Heart left ventricle (tissue), 16 donors: Measurements from ENCODE around the gene ANKRD36C. TPM values are rescaled to one million over a fixed set of nuclear protein-coding genes. Genes with fewer than 3 reads are reported as not detected.
A peak's percentile ranks its signal among the peaks of the same experiment; 100 is the strongest.
"Not testable (repeated sequence)": the region's sequence is repeated elsewhere in the genome, so short reads cannot be mapped to it uniquely, and the experiment has no call there.

ENCODE experiments used
- ATAC-seq, 4 donors: fragments of 200-7000 bp; cut with Tn5 transposase; one replicate each; pipeline ENCODE4 v1.9.1; 2020 to 2022; ENCODE audit warnings: moderate library complexity in 4 of 4, mild to moderate bottlenecking in 3 of 4, moderate number of reproducible peaks in 1 of 4
- DNase-seq, 5 donors: peaks; one replicate each; pipeline ENCODE4 v3.0.0-alpha.2; 2020
- H3K27ac ChIP-seq, 12 donors: fragments of 200-600 bp; sonication (generic) in 4 of 12; one replicate each; pipeline versions ENCODE4 v1.5.0 to v1.8.0; 2016 to 2022; ENCODE audit warnings: mild to moderate bottlenecking in 2 of 12
- H3K27me3 ChIP-seq, 9 donors: fragments of 200-600 bp; sonication (generic) in 2 of 9; one replicate each; pipeline versions ENCODE4 v1.5.1 to v1.8.0; 2016 to 2022; ENCODE audit warnings: mild to moderate bottlenecking in 3 of 9
- H3K36me3 ChIP-seq, 9 donors: fragments of 200-600 bp; sonication (generic) in 2 of 9; one replicate each; pipeline versions ENCODE4 v1.5.0 to v1.8.0; 2018 to 2022; ENCODE audit warnings: mild to moderate bottlenecking in 2 of 9
- H3K4me1 ChIP-seq, 12 donors: fragments of 200-600 bp; sonication (generic) in 4 of 12; one replicate each; pipeline versions ENCODE4 v1.5.0 to v1.8.0; 2016 to 2022; ENCODE audit warnings: mild to moderate bottlenecking in 3 of 12
- H3K4me3 ChIP-seq, 12 donors: fragments of 200-600 bp; sonication (generic) in 4 of 12; one replicate each; pipeline versions ENCODE4 v1.5.0 to v1.8.0; 2017 to 2022; ENCODE audit warnings: mild to moderate bottlenecking in 9 of 12, moderate library complexity in 4 of 12
- H3K9me3 ChIP-seq, 12 donors: fragments of 200-600 bp; sonication (generic) in 4 of 12; one replicate each; pipeline versions ENCODE4 v1.5.0 to v1.8.0; 2016 to 2022; ENCODE audit warnings: mild to moderate bottlenecking in 1 of 12
- POLR2A ChIP-seq, 2 donors: fragments of 450-650 bp; IDR thresholded peaks; one replicate each; pipeline ENCODE4 v1.6.1; 2017; ENCODE audit warnings: antibody characterized with exemption in 2 of 2, mild to moderate bottlenecking in 2 of 2, moderate library complexity in 2 of 2
- WGBS, 4 donors: extraction: QIAGEN DNeasy Blood & Tissue Kit in 2 of 4; methylation state at CpG; one replicate each; pipeline versions ENCODE4 v1.1.5 to v1.1.7; 2013 to 2018; 5-methylcytosine and 5-hydroxymethylcytosine counted together
- intact Hi-C, 10 donors: fragments of 100-400 bp; cut with DNase I; formaldehyde crosslinking; loops; one replicate each; pipeline versions ENCODE4 v1.11.1 to v1.14.2; 2022
- long read RNA-seq, 3 donors: library from polyadenylated mRNA; unstranded; transcript quantifications; one replicate each; pipeline ENCODE4 v2.0.0, GENCODE V29; 2020 to 2021
- polyA plus RNA-seq, 2 donors: library from polyadenylated mRNA; stranded (reverse); fragments of 200-250 nt; gene quantifications; one replicate each; pipeline ENCODE4 v1.2.3, GENCODE V29; 2013
- total RNA-seq, 9 donors: library from RNA; depleted of rRNA in 2 of 9; stranded (reverse); fragments of >200 nt in 2 of 9; fragmentation: NEBNext Ultra II Directional in 3 of 9; extraction: Animal tissue kit (Norgen Biotek cat#: 25700) in 3 of 9; gene quantifications; one replicate each; pipeline versions ENCODE4 v1.1.0 to v1.2.4, GENCODE V29; 2016 to 2023
- TF ChIP-seq, protein P1 (sequence below), 12 donors: fragments of 200-600 bp; sonication (generic) in 4 of 12; IDR thresholded peaks; one replicate each; pipeline versions ENCODE4 v1.5.0 to v1.8.0; 2018 to 2022; ENCODE audit warnings: antibody characterized with exemption in 12 of 12, mild to moderate bottlenecking in 5 of 12
- donor health status: ischemic (EF 13 %, LVEDD 7.1; RV severe dilation, severe dysfunction).
- donor health status: healthy with polysubstance abuse.
- donor health status: DM: no; HTN: yes; CAD: no.
- donor health status: DM: no; HTN: no; CAD: no.
- donor health status: ischemic (EF 25% LVEDD 6.9; RV normal size, moderate dysfunction).
- donor health status: ischemic (EF 25% LVEDD 5.7; RV mildly dilated, moderate dysfunction).
- donor health status: healthy.
- donor health status: DM: yes; HTN: yes; CAD: no.
- donor health status: ischemic (EF 35%, LVEDD 5.7; RV mildly dilated, moderate dysfunction).
- donor health status: nonischemic (EF 11% LVEDD 7.7; RV severe dilation, severe dysfunction).
- donor health status: DM: yes; HTN: yes; CAD: no.
- donor health status: PGD.
- donor health status: ischemic (EF 29% LVEDD 5.4; RV normal size, mild dysfunction).
- donor health status: nonischemic (EF 23%, LVEDD 6.1; RV moderate dilation, normal function).

The ANKRD36C gene
- 10 to 100 TPM in 2 of 9 donors, 1 to 10 TPM in 7; 4.5 to 17.7 (median 7.1) TPM for total RNA-seq
- 1 to 10 TPM; 1.3 to 4.0 TPM for polyA plus RNA-seq
- long read RNA-seq, donor 1, partial matches to known transcripts: 1 of 2 reads
- long read RNA-seq, donor 1, other reads (novel, unspliced or antisense): 1 of 2 reads
- long read RNA-seq, donor 2, partial matches to known transcripts: 4 of 6 reads
- long read RNA-seq, donor 2, other reads (novel, unspliced or antisense): 2 of 6 reads
- long read RNA-seq, donor 3: 0 reads

DNA sequence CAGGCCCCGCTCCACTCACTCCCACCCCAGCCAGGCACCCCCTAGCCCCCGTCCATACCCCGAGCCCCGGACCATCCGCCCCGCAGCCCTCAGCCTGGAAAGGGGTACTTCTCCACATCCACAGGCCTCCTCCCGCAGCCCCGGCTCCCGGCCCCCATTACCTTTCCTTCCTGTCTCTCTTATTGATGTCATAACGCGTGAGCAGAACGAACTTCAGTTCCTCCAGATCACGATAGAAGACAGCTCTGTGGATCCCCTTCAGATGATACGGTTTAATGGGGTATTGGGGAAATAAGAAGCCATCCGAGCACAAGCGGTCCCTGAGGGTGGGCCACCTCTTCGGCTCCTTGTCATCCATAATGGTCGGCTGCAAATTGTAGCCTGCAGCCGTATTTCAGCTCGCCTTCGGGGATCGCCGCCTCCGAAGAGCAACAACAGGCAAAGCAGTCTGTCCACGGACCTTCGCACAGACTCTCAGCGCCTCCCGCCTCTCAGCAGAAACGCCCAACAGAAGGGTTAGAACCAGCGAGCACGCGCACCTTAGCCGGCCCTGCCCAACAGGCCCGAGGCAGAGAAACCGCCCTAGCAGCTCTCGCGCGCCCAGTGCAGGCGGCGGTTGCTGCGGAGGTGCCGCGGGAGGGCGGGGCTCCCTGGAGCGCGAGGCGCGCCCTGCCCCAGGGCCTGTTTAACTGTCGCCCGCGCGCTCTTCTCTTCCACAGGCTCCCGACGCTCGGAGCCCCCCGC lies at the start of gene ANKRD36C:
TSS of gene ANKRD36C (minus strand) at position 474 of the 744 bp plus-strand sequence. CDS start at position 358, 116 bp downstream.
- not testable (repeated sequence) for H3K9me3 ChIP-seq, H3K27me3 ChIP-seq, H3K4me1 ChIP-seq, H3K36me3 ChIP-seq
- 0 to 1% (median 1%) methylated on average over 10 to 32 of the region's 56 CpGs for WGBS, 4 donors
- ATAC-seq (peak; percentile 85 to 97 (median 96)), DNase-seq (peak in 2 of 5 donors; percentile 19 to 46)
- peak within 1 kb of the TSS; percentile 47 to 97 (median 70) for H3K4me3 ChIP-seq
- H3K27ac ChIP-seq: peak within 1 kb of the TSS; percentile 79 to 95 (median 92)
- TF ChIP-seq POLR2A (IDR thresholded peaks at IDR 0.05): peak in 1 of 2 donors; percentile 22
- intact Hi-C loops: loop anchor here in 1 of 10 donors (5.0 kb wide), 1 partner anchor 181 kb away; no protein-coding TSS in a partner anchor

DNA sequence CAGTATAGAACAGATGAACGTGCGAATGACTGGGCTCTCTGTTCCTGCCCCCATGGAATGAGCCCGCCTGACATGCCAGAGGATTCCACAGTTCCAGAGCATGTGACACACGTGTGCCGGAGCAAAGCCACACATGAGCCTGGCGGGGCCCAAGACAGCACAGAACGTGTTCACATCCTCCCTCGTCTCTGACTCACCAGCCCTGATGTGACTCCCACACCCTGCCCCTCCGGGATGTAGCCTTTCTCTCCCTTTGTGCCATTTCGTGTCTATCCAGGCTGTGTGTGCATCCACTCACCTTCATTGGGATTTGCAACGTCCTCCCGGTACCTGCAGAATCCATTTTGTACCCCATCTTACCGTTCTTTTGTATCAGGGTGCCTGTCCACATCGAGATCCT lies 43.9 kb upstream of the ANKRD36C start:
- H3K27ac ChIP-seq, ATAC-seq, H3K9me3 ChIP-seq, H3K27me3 ChIP-seq, H3K4me3 ChIP-seq, DNase-seq, H3K4me1 ChIP-seq, intact Hi-C loops, H3K36me3 ChIP-seq: not testable (repeated sequence)
- no CpG with 5 or more reads among the region's 14 CpGs for WGBS, 4 donors

DNA sequence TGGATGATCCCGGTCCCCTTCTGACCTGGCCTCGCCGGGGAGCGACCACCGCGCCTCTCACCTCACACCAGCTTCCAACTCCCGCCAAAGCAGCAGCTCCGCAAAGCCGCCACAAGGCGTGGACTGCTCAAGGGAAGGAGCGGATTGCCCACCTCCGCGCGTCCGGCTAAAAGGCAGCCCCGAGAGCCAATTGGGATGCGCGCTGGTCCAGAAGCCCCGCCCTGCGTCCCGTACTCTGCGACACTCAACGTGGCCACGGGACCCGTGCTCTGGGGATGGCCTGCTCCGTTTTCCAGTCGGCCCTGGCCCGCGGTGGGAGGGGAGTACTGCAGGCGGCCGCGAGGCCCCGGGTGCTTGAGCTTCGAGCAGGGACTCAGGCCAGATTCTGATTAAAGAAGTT lies 43.2 kb upstream of the ANKRD36C start, which contains the start of gene GPAT2:
TSS of gene GPAT2 (minus strand) at position 125 of the 400 bp plus-strand sequence. CDS start 2,557 bp downstream, outside the sequence.
- DNase-seq, intact Hi-C loops: not testable (repeated sequence)
- no CpG with 5 or more reads among the region's 34 CpGs for WGBS, 4 donors

DNA sequence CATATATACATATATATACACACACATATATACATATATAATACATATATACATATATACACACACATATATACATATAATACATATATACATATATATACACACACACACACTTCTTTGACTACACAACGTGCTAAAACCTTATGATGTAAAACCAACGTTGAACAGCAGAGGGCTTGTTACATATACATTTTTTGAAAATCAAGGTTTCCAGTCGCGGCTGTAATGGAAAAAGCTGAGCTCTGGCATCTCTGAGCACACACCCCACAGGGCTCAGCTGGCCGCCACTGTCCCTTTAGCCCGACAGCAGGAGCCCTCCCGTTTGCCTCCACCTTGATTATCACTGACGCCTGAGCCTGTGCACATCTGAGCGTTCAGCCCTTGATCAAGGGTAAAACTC lies 42.4 kb upstream of the ANKRD36C start:
- H3K27me3 ChIP-seq, H3K4me1 ChIP-seq, ATAC-seq, H3K27ac ChIP-seq, H3K4me3 ChIP-seq, intact Hi-C loops, DNase-seq, H3K36me3 ChIP-seq, H3K9me3 ChIP-seq: not testable (repeated sequence)
- 11 to 43% methylated on average over 1 of the region's 9 CpGs; no CpG with 5 or more reads in 2 of the 4 donors for WGBS, 4 donors

More for the DNA sequence above, 43.2 kb upstream of the ANKRD36C start, which contains the start of gene GPAT2:
- H3K27me3 ChIP-seq, H3K36me3 ChIP-seq, H3K4me3 ChIP-seq, H3K9me3 ChIP-seq, H3K4me1 ChIP-seq, H3K27ac ChIP-seq: not testable (repeated sequence)
- peak in 3 of 4 donors; percentile 51 to 82 (median 62) for ATAC-seq

DNA sequence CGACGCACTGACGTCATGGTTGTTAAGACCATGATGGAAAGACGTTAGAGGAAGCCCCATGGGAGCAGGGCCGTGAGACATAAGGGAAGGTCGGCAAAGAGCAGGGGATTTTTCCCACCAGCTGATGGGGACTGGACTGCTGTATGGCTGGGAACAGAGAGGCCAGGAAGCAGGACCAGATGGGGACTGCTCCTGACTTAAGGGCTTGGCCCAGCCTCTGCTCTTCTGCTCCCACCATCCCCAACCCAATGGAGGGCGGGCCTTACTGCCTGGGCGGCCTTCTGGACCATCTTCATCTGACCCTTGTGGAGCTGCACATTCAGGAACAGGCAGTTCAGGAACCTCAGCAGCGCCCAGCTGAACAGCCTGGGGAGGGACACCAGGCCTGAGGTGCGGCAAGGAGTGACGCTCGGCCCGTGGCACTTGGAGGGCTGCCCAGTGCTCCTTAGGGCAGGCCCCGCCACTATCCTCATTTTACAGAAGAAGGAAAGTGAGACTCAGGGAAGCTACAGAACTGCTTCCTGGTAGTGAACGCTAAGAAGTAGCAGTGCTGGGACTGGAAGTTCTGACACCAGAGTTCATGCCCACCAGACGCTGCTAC lies 36.2 kb upstream of the ANKRD36C start:
- H3K4me3 ChIP-seq, H3K4me1 ChIP-seq, DNase-seq, H3K9me3 ChIP-seq, H3K27ac ChIP-seq, H3K36me3 ChIP-seq, H3K27me3 ChIP-seq: not testable (repeated sequence)
- intact Hi-C loops: loop anchor here in 2 of 10 donors (10.0 kb wide), 2 partner anchors 87 to 147 kb away; partner anchors contain the start of gene ADRA2B (in 2 of the 2)
- no CpG with 5 or more reads among the region's 16 CpGs for WGBS, 4 donors
- peak in 2 of 4 donors; percentile 42 to 53 for ATAC-seq

DNA sequence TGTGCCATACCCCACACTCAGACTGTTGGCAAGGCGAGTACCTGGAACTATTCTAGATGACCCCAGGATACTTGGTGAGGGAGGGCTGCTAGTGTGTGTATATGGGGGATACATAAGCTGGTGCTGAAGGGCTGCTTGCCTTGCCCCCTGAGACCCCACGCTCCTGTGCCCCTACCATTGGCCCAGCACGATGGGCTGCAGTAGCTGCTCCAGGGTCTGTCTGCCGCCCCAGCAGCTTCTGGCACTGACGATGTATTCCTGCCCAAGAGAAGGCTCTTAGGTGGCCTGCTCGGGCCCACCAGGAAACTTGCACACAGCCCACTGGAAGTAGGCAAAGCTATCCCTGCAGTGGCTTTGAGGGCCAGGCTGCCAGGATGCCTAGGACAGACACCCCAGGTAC lies 34.1 kb upstream of the ANKRD36C start:
- H3K27ac ChIP-seq, H3K9me3 ChIP-seq, H3K36me3 ChIP-seq, DNase-seq, ATAC-seq, H3K4me1 ChIP-seq, H3K27me3 ChIP-seq: not testable (repeated sequence)
- intact Hi-C loops: loop anchor here in 2 of 10 donors (10.0 kb wide), 2 partner anchors 89 to 149 kb away; partner anchors contain the start of gene ADRA2B (in 2 of the 2)
- 90 to 98% (median 94%) methylated on average over 5 to 6 of the region's 6 CpGs for WGBS, 4 donors
- H3K4me3 ChIP-seq: peak overlapping the region in 1 of 12 donors; percentile 11

DNA sequence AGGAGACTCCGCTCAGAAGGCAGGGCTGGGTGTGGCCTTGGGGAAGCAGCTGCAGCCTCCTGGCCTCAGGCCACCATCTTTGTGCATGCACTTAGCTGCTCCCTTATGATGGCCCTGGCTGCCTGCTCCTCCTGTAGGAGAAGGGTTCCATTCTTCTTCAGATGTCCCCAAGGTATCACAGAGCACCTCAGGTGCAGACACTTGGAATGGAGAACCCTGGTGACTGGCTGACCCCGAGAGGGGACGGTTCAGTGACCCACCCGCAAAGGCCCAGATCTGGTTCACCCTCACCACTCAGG lies 33.5 kb upstream of the ANKRD36C start:
- intact Hi-C loops: loop anchor here in 2 of 10 donors (10.0 kb wide), 2 partner anchors 90 to 150 kb away; partner anchors contain the start of gene ADRA2B (in 2 of the 2)

More for the DNA sequence above, 33.5 kb upstream of the ANKRD36C start:
- TF ChIP-seq, protein P1, sequence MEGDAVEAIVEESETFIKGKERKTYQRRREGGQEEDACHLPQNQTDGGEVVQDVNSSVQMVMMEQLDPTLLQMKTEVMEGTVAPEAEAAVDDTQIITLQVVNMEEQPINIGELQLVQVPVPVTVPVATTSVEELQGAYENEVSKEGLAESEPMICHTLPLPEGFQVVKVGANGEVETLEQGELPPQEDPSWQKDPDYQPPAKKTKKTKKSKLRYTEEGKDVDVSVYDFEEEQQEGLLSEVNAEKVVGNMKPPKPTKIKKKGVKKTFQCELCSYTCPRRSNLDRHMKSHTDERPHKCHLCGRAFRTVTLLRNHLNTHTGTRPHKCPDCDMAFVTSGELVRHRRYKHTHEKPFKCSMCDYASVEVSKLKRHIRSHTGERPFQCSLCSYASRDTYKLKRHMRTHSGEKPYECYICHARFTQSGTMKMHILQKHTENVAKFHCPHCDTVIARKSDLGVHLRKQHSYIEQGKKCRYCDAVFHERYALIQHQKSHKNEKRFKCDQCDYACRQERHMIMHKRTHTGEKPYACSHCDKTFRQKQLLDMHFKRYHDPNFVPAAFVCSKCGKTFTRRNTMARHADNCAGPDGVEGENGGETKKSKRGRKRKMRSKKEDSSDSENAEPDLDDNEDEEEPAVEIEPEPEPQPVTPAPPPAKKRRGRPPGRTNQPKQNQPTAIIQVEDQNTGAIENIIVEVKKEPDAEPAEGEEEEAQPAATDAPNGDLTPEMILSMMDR (IDR thresholded peaks at IDR 0.05): no peak
- TF ChIP-seq POLR2A (IDR thresholded peaks at IDR 0.05): no peak
- Histone ChIP-seq H3K36me3 (peaks cover 0 to 7% (median 0%) of the 10 kb centered on the region in 9 donors), H3K4me3 (peak overlapping the region in 1 of 12 donors; percentile 22), H3K9me3 (no peaks in the 10 kb centered on the region), H3K27me3 (no peaks in the 10 kb centered on the region), H3K4me1 (peaks cover 0 to 6% (median 0%) of the 10 kb centered on the region in 12 donors), H3K27ac (peak overlapping the region in 1 of 12 donors; percentile 33)
- ATAC-seq: no peak
- 84 to 93% (median 88%) methylated on average over 4 of the region's 4 CpGs for WGBS, 4 donors
- peak in 1 of 5 donors; percentile 52 for DNase-seq
